CD14-positive monocyte (primary cell): ENCODE measurements around the gene RPL28. TPM values are rescaled to one million over a fixed set of nuclear protein-coding genes. Genes with fewer than 3 reads are reported as not detected.
A peak's percentile ranks its signal among the peaks of the same experiment; 100 is the strongest.

Experiments
- DNase-seq, 3 donors: peaks; one replicate each; pipeline ENCODE4 v3.0.0-alpha.2; 2011 to 2022
- H2AFZ ChIP-seq: 2 replicates; pipeline ENCODE4 v1.6.0; 2012; ENCODE audit warnings: mild to moderate bottlenecking, low read depth, low read length, inconsistent platforms; ENCODE audit not compliant: insufficient read depth, poor library complexity, severe bottlenecking
- H3K27ac ChIP-seq, 2 donors: 1 replicate in 1 of 2; 2 replicates in 1 of 2; pipeline ENCODE4 v1.5.1; 2012 to 2013; ENCODE audit warnings: low read length in 2 of 2, control low read depth in 1 of 2, inconsistent platforms in 1 of 2, low read depth in 1 of 2, mild to moderate bottlenecking in 1 of 2
- H3K27me3 ChIP-seq, 2 donors: one replicate each; pipeline versions ENCODE4 v1.6.0 to v1.6.1; 2011 to 2013; ENCODE audit warnings: low read length in 2 of 2; ENCODE audit not compliant: control insufficient read depth in 2 of 2, insufficient read depth in 2 of 2
- H3K36me3 ChIP-seq, 2 donors: replicated peaks in 1 of 2; 1 replicate in 1 of 2; 2 replicates in 1 of 2; pipeline versions ENCODE4 v1.5.1 to v1.6.1; 2012 to 2013; ENCODE audit warnings: low read length in 2 of 2, control low read depth in 1 of 2, inconsistent platforms in 1 of 2, mild to moderate bottlenecking in 1 of 2; ENCODE audit not compliant: insufficient read depth in 2 of 2, control insufficient read depth in 1 of 2
- H3K4me1 ChIP-seq, 2 donors: 1 replicate in 1 of 2; 2 replicates in 1 of 2; pipeline versions ENCODE4 v1.5.1 to v1.6.1; 2012 to 2013; ENCODE audit warnings: low read length in 2 of 2, control low read depth in 1 of 2, inconsistent platforms in 1 of 2, mild to moderate bottlenecking in 1 of 2, moderate library complexity in 1 of 2; ENCODE audit not compliant: insufficient read depth in 2 of 2, control insufficient read depth in 1 of 2
- H3K4me2 ChIP-seq: replicated peaks from 2 replicates; pipeline ENCODE3; 2012; ENCODE audit warnings: low read length, moderate library complexity, mild to moderate bottlenecking; ENCODE audit not compliant: poor library complexity, severe bottlenecking; ENCODE audit errors: extremely low read depth
- H3K4me3 ChIP-seq, 3 experiments: fragments of 200-600 bp in 1 of 3; sonication (generic) in 1 of 3; replicated peaks in 1 of 3; 1 replicate in 2 of 3; 2 replicates in 1 of 3; pipeline ENCODE4 v1.5.1; 2011 to 2013; ENCODE audit warnings: low read length in 3 of 3, mild to moderate bottlenecking in 3 of 3, control low read depth in 2 of 3, low read depth in 2 of 3, inconsistent platforms in 1 of 3, moderate library complexity in 1 of 3
- H3K79me2 ChIP-seq: 2 replicates; pipeline ENCODE4 v1.6.0; 2012; ENCODE audit warnings: mild to moderate bottlenecking, control low read depth, inconsistent platforms, low read length, moderate library complexity; ENCODE audit not compliant: insufficient read depth
- H3K9ac ChIP-seq: 2 replicates; pipeline ENCODE4 v1.6.0; 2017; ENCODE audit warnings: low read length, mild to moderate bottlenecking; ENCODE audit not compliant: insufficient read depth, poor library complexity, severe bottlenecking
- H3K9me3 ChIP-seq, 2 donors: replicated peaks in 1 of 2; 1 replicate in 1 of 2; 2 replicates in 1 of 2; pipeline versions ENCODE4 v1.5.1 to v1.6.1; 2012 to 2013; ENCODE audit warnings: low read length in 2 of 2, control low read depth in 1 of 2; ENCODE audit not compliant: control insufficient read depth in 1 of 2, insufficient read depth in 1 of 2
- H4K20me1 ChIP-seq: 2 replicates; pipeline ENCODE4 v1.6.0; 2012; ENCODE audit warnings: mild to moderate bottlenecking, low read length, control low read depth, moderate library complexity; ENCODE audit not compliant: insufficient read depth
- H3K27ac Mint-ChIP-seq, 7 donors: one replicate each; pipeline ENCODE4 v1.8.0; 2020; ENCODE audit warnings: mild to moderate bottlenecking in 7 of 7, mixed read lengths in 7 of 7, moderate library complexity in 6 of 7, inconsistent platforms in 2 of 7
- H3K27me3 Mint-ChIP-seq, 3 donors: one replicate each; pipeline ENCODE4 v1.8.0; 2021 to 2022; ENCODE audit warnings: low read depth in 3 of 3, mild to moderate bottlenecking in 3 of 3, mixed read lengths in 3 of 3, moderate library complexity in 3 of 3, inconsistent platforms in 1 of 3
- H3K36me3 Mint-ChIP-seq, 2 donors: one replicate each; pipeline ENCODE4 v1.8.0; 2020; ENCODE audit warnings: mixed read lengths in 2 of 2, inconsistent platforms in 1 of 2, mild to moderate bottlenecking in 1 of 2
- H3K4me1 Mint-ChIP-seq: one replicate; pipeline ENCODE4 v1.8.0; 2020; ENCODE audit warnings: mild to moderate bottlenecking, mixed read lengths
- H3K4me3 Mint-ChIP-seq, 2 donors: one replicate each; pipeline ENCODE4 v1.8.0; 2020; ENCODE audit warnings: mild to moderate bottlenecking in 2 of 2, mixed read lengths in 2 of 2, moderate library complexity in 1 of 2
- H3K9me3 Mint-ChIP-seq, 7 donors: one replicate each; pipeline ENCODE4 v1.8.0; 2020 to 2022; ENCODE audit warnings: mixed read lengths in 7 of 7, mild to moderate bottlenecking in 6 of 7, moderate library complexity in 6 of 7, inconsistent platforms in 2 of 7
- CTCF ChIP-seq: fragments of 200-600 bp; IDR thresholded peaks from one replicate; pipeline ENCODE4 v1.8.0; 2022; ENCODE audit warnings: antibody characterized with exemption, mild to moderate bottlenecking
- WGBS: methylation state at CpG from one replicate; pipeline ENCODE4 v1.1.5; 2013; ENCODE audit warnings: missing lambda C conversion rate; ENCODE audit not compliant: insufficient coverage; 5-methylcytosine and 5-hydroxymethylcytosine counted together
- intact Hi-C, 2 donors: fragments of 100-400 bp; cut with micrococcal nuclease; formaldehyde crosslinking; loops; one replicate each; pipeline versions ENCODE4 v1.15.0 to v1.15.1; 2023
- polyA plus RNA-seq, 3 donors: library from polyadenylated mRNA; depleted of rRNA in 1 of 3; unstranded in 2 of 3; stranded (reverse) in 1 of 3; fragments of 300-500 nt in 2 of 3; fragments of >200 nt in 1 of 3; fragmentation: Illumina TruSeq in 2 of 3; gene quantifications; 1 replicate in 2 of 3; 2 replicates in 1 of 3; pipeline ENCODE4 v1.2.3, GENCODE V29; 2012 to 2021

Gene RPL28
- polyA plus RNA-seq, 3 donors = 199 to 3,862 (median 208) TPM

GRCh38 chr19:55384131-55384919, 1.4 kb upstream of the RPL28 start, which contains the start of gene TMEM238:
TMEM238 (minus strand) TSS chr19:55384292; CDS start chr19:55384259, 33 bp downstream.
- H3K9me3 Mint-ChIP-seq = peaks cover 0 to 3% (median 0%) of the 10 kb centered on the region in 7 donors
- intact Hi-C loops = loop anchor here (2.0 to 5.0 kb wide), 5 partner anchors 42 to 92 kb away; partner anchors contain the start of gene KMT5C (in 1 of the 2)
- Histone ChIP-seq H3K9ac (peak within 1 kb of the TSS; percentile 83), H3K4me3 (peak within 1 kb of the TSS; percentile 43 to 95 (median 92)), H3K79me2 (peaks cover 36% of the 10 kb centered on the region), H3K9me3 (no peaks in the 10 kb centered on the region), H3K4me1 (peaks cover 43 to 55% of the 10 kb centered on the region in 2 donors), H2AFZ (peak within 1 kb of the TSS; percentile 90), H3K4me2 (peak within 1 kb of the TSS; percentile 99), H4K20me1 (peaks cover 35% of the 10 kb centered on the region), H3K36me3 (peaks cover 22 to 24% of the 10 kb centered on the region in 2 donors), H3K27ac (peak within 1 kb of the TSS; percentile 63 to 93), H3K27me3 (no peaks in the 10 kb centered on the region)
- peaks cover 6 to 15% (median 11%) of the 10 kb centered on the region in 3 donors for H3K27me3 Mint-ChIP-seq
- peaks cover 50% of the 10 kb centered on the region for H3K4me1 Mint-ChIP-seq
- H3K36me3 Mint-ChIP-seq = peaks cover 27 to 31% of the 10 kb centered on the region in 2 donors
- H3K27ac Mint-ChIP-seq = peak within 1 kb of the TSS; percentile 90 to 99 (median 97)
- H3K4me3 Mint-ChIP-seq = peak within 1 kb of the TSS; percentile 100
- 12% methylated on average over 72 of the region's 72 CpGs for whole genome bisulfite sequencing
- TF ChIP-seq CTCF = no peak
- DNase-seq = peak in 1 of 3 donors; percentile 20

- peak; percentile 88 to 94 (median 88) for DNase-seq
- peaks cover 57% of the 10 kb centered on the region for H3K4me1 Mint-ChIP-seq
- intact Hi-C loops = loop anchor here (2.0 to 5.0 kb wide), 5 partner anchors 43 to 93 kb away; partner anchors contain the start of gene KMT5C (in 1 of the 2)
- peaks cover 43 to 56% of the 10 kb centered on the region in 2 donors for H3K4me1 ChIP-seq
- peaks cover 43% of the 10 kb centered on the region for H4K20me1 ChIP-seq
- H3K27me3 Mint-ChIP-seq = peaks cover 4 to 14% (median 10%) of the 10 kb centered on the region in 3 donors
- WGBS = 13% methylated on average over 18 of the region's 34 CpGs
- peak overlapping the region; percentile 90 for H2AFZ ChIP-seq
- peak overlapping the region; percentile 100 for H3K4me3 Mint-ChIP-seq
- peaks cover 35 to 39% of the 10 kb centered on the region in 2 donors for H3K36me3 Mint-ChIP-seq
- H3K36me3 ChIP-seq = peaks cover 30 to 32% of the 10 kb centered on the region in 2 donors
- peak overlapping the region; percentile 63 to 93 for H3K27ac ChIP-seq
- H3K4me3 ChIP-seq = peak overlapping the region; percentile 43 to 95 (median 92)
- peak overlapping the region; percentile 90 to 99 (median 97) for H3K27ac Mint-ChIP-seq
- H3K9me3 ChIP-seq = no peaks in the 10 kb centered on the region
- peaks cover 43% of the 10 kb centered on the region for H3K79me2 ChIP-seq
- H3K27me3 ChIP-seq = no peaks in the 10 kb centered on the region
- peak overlapping the region; percentile 99 for H3K4me2 ChIP-seq
- peak overlapping the region; percentile 83 for H3K9ac ChIP-seq
- TF ChIP-seq CTCF = no peak
- H3K9me3 Mint-ChIP-seq = peaks cover 0 to 2% (median 0%) of the 10 kb centered on the region in 7 donors
Observed at GRCh38 chr19:55384920-55385723, 610 bp upstream of the RPL28 start.
